ENCODE results near the gene TMEM43.

TMEM43 gene

GRCh38 chr3:14139771-14140170, 14.9 kb downstream of the TMEM43 start:
- H3K4me3 Mint-ChIP-seq: no peak overlapping the region
- H3K36me3 Mint-ChIP-seq (ENCODE audit: low read depth): peaks cover 29% of the 10 kb centered on the region
- no peak overlapping the region for H3K27ac Mint-ChIP-seq
- no peaks in the 10 kb centered on the region for H3K9me3 Mint-ChIP-seq
- H3K27me3 Mint-ChIP-seq (ENCODE audit: low read depth): no peaks in the 10 kb centered on the region
- H3K4me1 Mint-ChIP-seq (ENCODE audit: low read depth): peaks cover 28% of the 10 kb centered on the region

DNA sequence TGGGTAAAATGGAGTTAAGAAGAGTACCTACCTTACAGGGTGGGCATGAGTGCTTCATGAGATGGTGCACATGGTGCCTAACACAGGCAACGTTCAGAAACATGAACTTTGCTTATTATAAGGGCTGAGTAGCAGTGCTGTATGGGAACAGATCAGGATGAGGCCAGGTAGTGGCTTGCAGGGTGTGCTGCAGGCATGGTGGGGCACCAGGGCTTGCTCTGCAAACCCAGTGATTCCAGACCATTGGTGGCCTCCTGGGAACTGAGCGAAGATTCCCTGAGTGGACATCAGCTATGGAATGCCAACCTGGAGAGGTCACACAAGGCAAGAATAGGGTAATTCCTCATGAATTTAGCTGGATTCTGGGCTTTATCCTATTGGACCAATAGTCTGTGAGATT, 15.8 kb downstream of the TMEM43 start:
- peak overlapping the region; percentile 41 for H3K27ac Mint-ChIP-seq
- no peak overlapping the region for H3K4me3 Mint-ChIP-seq
- H3K9me3 Mint-ChIP-seq: no peaks in the 10 kb centered on the region
- H3K36me3 Mint-ChIP-seq (ENCODE audit: low read depth): peaks cover 31% of the 10 kb centered on the region
- peaks cover 34% of the 10 kb centered on the region for H3K4me1 Mint-ChIP-seq (ENCODE audit: low read depth)
- H3K27me3 Mint-ChIP-seq (ENCODE audit: low read depth): no peaks in the 10 kb centered on the region

GRCh38 chr3:14141144-14141543, 16.3 kb downstream of the TMEM43 start:
- Mint-ChIP-seq H3K27me3 (ENCODE audit: low read depth) (no peaks in the 10 kb centered on the region), H3K9me3 (no peaks in the 10 kb centered on the region), H3K4me1 (ENCODE audit: low read depth) (peaks cover 37% of the 10 kb centered on the region), H3K36me3 (ENCODE audit: low read depth) (peaks cover 30% of the 10 kb centered on the region), H3K27ac (peak overlapping the region; percentile 57), H3K4me3 (no peak overlapping the region)

DNA sequence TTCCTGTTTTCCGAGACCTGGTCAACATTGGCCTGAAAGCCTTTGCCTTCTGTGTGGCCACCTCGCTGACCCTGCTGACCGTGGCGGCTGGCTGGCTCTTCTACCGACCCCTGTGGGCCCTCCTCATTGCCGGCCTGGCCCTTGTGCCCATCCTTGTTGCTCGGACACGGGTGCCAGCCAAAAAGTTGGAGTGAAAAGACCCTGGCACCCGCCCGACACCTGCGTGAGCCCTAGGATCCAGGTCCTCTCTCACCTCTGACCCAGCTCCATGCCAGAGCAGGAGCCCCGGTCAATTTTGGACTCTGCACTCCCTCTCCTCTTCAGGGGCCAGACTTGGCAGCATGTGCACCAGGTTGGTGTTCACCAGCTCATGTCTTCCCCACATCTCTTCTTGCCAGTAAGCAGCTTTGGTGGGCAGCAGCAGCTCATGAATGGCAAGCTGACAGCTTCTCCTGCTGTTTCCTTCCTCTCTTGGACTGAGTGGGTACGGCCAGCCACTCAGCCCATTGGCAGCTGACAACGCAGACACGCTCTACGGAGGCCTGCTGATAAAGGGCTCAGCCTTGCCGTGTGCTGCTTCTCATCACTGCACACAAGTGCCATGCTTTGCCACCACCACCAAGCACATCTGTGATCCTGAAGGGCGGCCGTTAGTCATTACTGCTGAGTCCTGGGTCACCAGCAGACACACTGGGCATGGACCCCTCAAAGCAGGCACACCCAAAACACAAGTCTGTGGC, 16.9 kb downstream of the TMEM43 start:
- peak overlapping the region; percentile 89 for H3K27ac Mint-ChIP-seq
- H3K4me3 Mint-ChIP-seq: no peak overlapping the region
- H3K4me1 Mint-ChIP-seq (ENCODE audit: low read depth): peaks cover 37% of the 10 kb centered on the region
- peaks cover 28% of the 10 kb centered on the region for H3K36me3 Mint-ChIP-seq (ENCODE audit: low read depth)
- H3K9me3 Mint-ChIP-seq: no peaks in the 10 kb centered on the region
- no peaks in the 10 kb centered on the region for H3K27me3 Mint-ChIP-seq (ENCODE audit: low read depth)

DNA sequence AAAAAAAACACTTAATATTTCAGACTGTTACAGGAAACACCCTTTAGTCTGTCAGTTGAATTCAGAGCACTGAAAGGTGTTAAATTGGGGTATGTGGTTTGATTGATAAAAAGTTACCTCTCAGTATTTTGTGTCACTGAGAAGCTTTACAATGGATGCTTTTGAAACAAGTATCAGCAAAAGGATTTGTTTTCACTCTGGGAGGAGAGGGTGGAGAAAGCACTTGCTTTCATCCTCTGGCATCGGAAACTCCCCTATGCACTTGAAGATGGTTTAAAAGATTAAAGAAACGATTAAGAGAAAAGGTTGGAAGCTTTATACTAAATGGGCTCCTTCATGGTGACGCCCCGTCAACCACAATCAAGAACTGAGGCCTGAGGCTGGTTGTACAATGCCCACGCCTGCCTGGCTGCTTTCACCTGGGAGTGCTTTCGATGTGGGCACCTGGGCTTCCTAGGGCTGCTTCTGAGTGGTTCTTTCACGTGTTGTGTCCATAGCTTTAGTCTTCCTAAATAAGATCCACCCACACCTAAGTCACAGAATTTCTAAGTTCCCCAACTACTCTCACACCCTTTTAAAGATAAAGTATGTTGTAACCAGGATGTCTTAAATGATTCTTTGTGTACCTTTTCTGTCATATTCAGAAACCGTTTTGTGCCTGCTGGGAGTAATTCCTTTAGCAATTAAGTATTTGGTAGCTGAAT, 17.9 kb downstream of the TMEM43 start:
- Mint-ChIP-seq H3K4me1 (ENCODE audit: low read depth) (peaks cover 37% of the 10 kb centered on the region), H3K27ac (peak overlapping the region; percentile 89), H3K4me3 (peak overlapping the region; percentile 41), H3K9me3 (no peaks in the 10 kb centered on the region), H3K27me3 (ENCODE audit: low read depth) (no peaks in the 10 kb centered on the region), H3K36me3 (ENCODE audit: low read depth) (peaks cover 28% of the 10 kb centered on the region)

- H3K4me3 Mint-ChIP-seq: no peak overlapping the region
- peaks cover 37% of the 10 kb centered on the region for H3K4me1 Mint-ChIP-seq (ENCODE audit: low read depth)
- H3K9me3 Mint-ChIP-seq: no peaks in the 10 kb centered on the region
- no peaks in the 10 kb centered on the region for H3K27me3 Mint-ChIP-seq (ENCODE audit: low read depth)
- H3K27ac Mint-ChIP-seq: peak overlapping the region; percentile 92
- peaks cover 29% of the 10 kb centered on the region for H3K36me3 Mint-ChIP-seq (ENCODE audit: low read depth)
Observed at GRCh38 chr3:14143271-14144225, 18.7 kb downstream of the TMEM43 start.

DNA sequence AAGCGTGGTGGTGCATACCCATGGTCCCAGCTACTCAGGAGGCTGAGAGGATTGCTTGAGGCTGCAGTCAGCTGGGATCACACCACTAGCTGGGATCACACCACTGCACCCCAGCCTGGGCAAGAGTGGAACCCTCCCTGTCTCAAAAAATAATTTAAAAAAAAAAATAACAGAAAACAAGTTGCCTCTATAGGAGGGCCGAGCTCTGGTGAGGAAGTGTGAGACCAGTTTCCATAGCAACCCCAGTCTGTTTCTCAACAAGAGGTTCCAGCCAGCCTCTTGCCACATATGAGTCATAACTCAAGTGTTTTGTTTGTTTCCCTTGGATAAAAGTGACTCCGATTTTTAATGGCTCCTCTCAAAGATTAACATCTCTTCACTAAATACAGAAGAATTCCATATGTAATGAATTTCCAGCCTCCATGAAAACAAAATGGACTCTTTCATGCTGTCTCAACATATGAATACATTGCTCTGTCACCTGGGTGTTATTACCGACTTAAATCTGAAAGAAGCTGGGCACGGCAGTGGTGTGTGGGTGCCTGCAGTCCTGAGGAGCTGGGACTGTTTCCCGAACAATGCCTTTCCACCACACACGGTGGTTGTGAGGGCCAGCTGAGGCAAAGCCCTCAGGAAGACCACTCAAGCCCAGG, 19.7 kb downstream of the TMEM43 start:
- no peaks in the 10 kb centered on the region for H3K27me3 Mint-ChIP-seq (ENCODE audit: low read depth)
- H3K27ac Mint-ChIP-seq: peak overlapping the region; percentile 92
- H3K36me3 Mint-ChIP-seq (ENCODE audit: low read depth): peaks cover 26% of the 10 kb centered on the region
- peaks cover 37% of the 10 kb centered on the region for H3K4me1 Mint-ChIP-seq (ENCODE audit: low read depth)
- peak overlapping the region; percentile 54 for H3K4me3 Mint-ChIP-seq
- no peaks in the 10 kb centered on the region for H3K9me3 Mint-ChIP-seq

DNA sequence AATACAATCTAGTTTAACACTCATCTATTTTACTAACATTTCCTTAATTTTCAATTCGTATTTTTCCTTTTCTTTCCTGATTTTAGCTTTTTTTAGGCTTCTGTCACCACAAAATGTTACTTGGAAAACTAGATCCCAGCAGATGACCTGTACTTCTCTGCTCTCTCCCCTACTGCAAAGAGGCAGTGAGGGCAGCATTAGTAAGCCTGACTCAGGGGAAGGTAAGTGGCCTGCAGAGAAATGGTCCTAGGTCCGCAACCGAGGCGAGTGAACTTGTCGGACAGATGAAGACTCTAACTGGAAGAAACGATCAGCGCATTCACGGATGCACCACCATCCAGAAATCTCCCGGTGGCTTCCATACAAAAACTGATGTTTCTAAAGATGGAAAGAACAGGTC, 20.4 kb downstream of the TMEM43 start:
- H3K4me1 Mint-ChIP-seq (ENCODE audit: low read depth): peaks cover 37% of the 10 kb centered on the region
- H3K27me3 Mint-ChIP-seq (ENCODE audit: low read depth): no peaks in the 10 kb centered on the region
- no peak overlapping the region for H3K4me3 Mint-ChIP-seq
- H3K9me3 Mint-ChIP-seq: no peaks in the 10 kb centered on the region
- H3K27ac Mint-ChIP-seq: peak overlapping the region; percentile 92
- H3K36me3 Mint-ChIP-seq (ENCODE audit: low read depth): peaks cover 26% of the 10 kb centered on the region

DNA sequence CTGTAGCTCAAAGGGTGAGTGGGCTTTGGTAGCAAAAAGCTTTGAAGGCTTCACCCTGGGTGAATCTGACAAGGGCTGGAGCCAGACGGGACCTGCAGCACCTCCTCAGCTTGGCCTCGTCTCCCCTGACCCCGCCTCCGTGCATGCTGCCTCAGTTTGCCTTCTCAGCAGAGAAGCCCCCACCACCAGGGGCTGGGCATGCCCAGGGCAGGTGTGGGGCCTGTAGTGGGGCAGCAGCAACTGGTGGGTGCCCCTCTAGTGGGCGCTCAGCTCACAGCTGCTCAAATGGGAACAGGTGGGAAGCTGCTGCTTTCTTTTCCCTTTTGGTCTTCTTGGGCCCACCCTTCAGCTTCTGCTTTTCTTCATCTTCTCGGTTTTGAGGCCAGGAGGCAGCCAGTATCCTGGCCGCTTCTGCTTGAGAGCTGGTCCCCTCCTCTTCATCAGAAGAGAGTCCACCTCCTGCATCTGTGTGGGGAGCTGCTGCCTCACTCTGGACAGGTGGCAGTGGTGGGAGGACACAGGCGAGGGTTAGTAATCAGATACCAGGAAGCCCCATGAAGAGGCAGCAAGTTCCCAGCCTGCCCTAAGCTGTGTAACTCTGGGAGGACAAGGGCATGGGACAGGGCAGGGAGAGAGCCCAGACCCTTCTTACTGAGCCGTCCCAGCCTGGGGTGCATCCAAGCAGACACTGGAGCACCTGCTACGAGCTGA, 21.0 kb downstream of the TMEM43 start:
- H3K4me3 Mint-ChIP-seq: no peak overlapping the region
- H3K27me3 Mint-ChIP-seq (ENCODE audit: low read depth): no peaks in the 10 kb centered on the region
- H3K36me3 Mint-ChIP-seq (ENCODE audit: low read depth): peaks cover 30% of the 10 kb centered on the region
- peaks cover 37% of the 10 kb centered on the region for H3K4me1 Mint-ChIP-seq (ENCODE audit: low read depth)
- H3K27ac Mint-ChIP-seq: peak overlapping the region; percentile 72
- H3K9me3 Mint-ChIP-seq: no peaks in the 10 kb centered on the region

DNA sequence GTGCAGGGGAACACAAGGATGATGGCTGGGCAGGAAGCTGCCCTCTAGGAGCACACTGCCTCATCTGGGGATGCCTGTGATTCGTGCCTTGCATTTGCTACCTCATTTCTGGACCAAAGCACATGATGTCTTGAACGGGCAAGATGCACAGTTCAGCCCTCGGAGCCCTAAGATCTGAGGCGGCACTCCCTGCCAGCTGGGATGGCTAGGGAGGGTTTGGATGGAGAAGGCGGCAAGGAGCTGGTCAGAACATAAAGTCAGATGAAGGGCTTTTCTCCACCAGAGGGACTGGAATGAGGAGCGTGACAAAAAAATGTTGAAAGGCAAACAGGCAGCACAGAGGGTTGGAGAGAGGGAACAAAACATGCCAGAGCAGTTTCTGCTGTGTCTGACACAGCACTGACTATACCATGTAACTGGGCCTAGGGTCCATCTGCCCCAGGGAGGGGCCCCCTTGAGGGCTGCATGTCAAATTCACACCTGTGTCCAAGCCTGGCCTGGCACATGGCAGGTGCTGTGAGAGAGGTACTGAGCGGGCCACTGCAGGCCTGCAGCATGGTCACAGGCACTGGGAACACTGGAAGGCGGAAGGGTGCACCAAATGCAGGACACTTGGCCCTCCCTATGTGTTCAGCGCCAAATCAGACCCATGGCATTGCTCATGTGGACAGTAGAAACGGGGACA, 21.7 kb downstream of the TMEM43 start:
- Mint-ChIP-seq H3K36me3 (ENCODE audit: low read depth) (peaks cover 29% of the 10 kb centered on the region), H3K4me1 (ENCODE audit: low read depth) (peaks cover 35% of the 10 kb centered on the region), H3K9me3 (no peaks in the 10 kb centered on the region), H3K27me3 (ENCODE audit: low read depth) (no peaks in the 10 kb centered on the region), H3K4me3 (no peak overlapping the region), H3K27ac (peak overlapping the region; percentile 23)

GRCh38 chr3:14147066-14147435, 22.2 kb downstream of the TMEM43 start:
- peaks cover 24% of the 10 kb centered on the region for H3K36me3 Mint-ChIP-seq (ENCODE audit: low read depth)
- H3K4me1 Mint-ChIP-seq (ENCODE audit: low read depth): peaks cover 31% of the 10 kb centered on the region
- peak overlapping the region; percentile 71 for H3K27ac Mint-ChIP-seq
- H3K9me3 Mint-ChIP-seq: no peaks in the 10 kb centered on the region
- H3K4me3 Mint-ChIP-seq: no peak overlapping the region
- H3K27me3 Mint-ChIP-seq (ENCODE audit: low read depth): no peaks in the 10 kb centered on the region

DNA sequence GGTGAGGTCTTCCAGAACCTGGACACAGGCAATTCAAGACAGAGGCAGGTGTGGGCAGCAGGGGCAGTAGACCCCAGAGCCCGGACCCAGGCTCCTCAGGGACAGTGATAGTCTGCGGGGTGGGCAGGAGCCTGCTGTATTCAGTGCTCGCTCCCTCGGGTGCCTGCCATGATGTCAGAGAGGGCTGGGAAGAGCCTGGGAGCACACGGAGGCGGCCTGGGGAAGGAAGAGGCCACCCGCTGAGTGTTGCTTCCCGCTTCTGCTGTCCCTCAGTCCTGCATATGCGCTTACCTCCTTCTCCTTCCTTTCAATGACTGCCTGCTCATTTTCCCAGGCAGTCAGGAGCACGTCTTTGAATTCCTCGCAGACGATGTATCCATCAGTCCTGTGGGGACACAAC, 22.8 kb downstream of the TMEM43 start:
- H3K36me3 Mint-ChIP-seq (ENCODE audit: low read depth): peaks cover 20% of the 10 kb centered on the region
- H3K9me3 Mint-ChIP-seq: no peaks in the 10 kb centered on the region
- H3K4me1 Mint-ChIP-seq (ENCODE audit: low read depth): peaks cover 25% of the 10 kb centered on the region
- H3K4me3 Mint-ChIP-seq: no peak overlapping the region
- H3K27ac Mint-ChIP-seq: peak overlapping the region; percentile 71
- H3K27me3 Mint-ChIP-seq (ENCODE audit: low read depth): no peaks in the 10 kb centered on the region
